LNCAP (cell line): ENCODE data around the gene ERBIN.

Source experiments
- CTCF ChIP-seq: fragments of 450-650 bp; IDR thresholded peaks from 2 replicates; pipeline ENCODE4 v1.5.1; 2017; ENCODE audit warnings: mild to moderate bottlenecking

The ERBIN gene

GRCh38 chr5:65932676-65933075 lies 6.3 kb downstream of the ERBIN start:
- TF ChIP-seq CTCF, result no peak

DNA sequence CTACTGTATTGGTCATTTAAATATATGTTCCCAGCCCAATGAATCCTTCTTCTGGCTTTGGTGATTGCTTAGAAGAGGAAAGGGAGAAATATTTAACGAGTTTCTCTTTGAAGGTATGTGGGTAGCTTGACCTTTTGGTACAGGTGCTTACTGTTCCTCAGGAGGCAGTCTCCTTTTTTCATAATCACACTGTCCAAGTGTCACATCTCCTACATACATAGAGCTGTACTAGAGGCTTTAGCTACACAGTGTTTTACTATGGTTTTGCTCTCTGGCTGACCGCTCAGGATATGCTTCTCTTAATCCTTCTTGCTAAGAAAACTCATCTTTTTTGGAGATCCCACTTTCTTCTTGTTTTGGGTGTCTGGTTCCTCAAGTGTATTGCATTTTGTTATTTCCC lies 6.9 kb downstream of the ERBIN start:
- TF ChIP-seq CTCF, result no peak

- no peak for TF ChIP-seq CTCF
Measured at GRCh38 chr5:65938256-65938655, 11.9 kb downstream of the ERBIN start.

DNA sequence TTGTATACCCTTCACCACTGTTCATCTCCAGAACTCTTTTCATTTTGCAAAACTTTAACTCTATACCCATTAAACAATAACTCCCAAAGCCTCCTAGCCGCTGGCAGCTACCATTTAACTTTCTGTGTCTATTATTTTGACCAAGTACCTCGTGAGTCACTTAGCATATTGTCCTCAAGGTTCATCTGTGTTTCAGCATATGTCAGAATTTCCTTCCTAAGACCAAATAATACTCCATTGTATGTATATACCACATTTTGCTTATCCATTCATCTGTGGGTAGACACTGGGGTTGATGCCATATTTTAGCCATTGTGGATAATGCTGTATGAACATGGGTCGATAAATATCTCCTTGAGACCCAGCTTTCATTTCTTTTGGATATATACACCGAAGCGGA lies 17.4 kb downstream of the ERBIN start:
- no peak for TF ChIP-seq CTCF

GRCh38 chr5:65946198-65946745 lies 19.9 kb downstream of the ERBIN start:
- no peak for TF ChIP-seq CTCF

DNA sequence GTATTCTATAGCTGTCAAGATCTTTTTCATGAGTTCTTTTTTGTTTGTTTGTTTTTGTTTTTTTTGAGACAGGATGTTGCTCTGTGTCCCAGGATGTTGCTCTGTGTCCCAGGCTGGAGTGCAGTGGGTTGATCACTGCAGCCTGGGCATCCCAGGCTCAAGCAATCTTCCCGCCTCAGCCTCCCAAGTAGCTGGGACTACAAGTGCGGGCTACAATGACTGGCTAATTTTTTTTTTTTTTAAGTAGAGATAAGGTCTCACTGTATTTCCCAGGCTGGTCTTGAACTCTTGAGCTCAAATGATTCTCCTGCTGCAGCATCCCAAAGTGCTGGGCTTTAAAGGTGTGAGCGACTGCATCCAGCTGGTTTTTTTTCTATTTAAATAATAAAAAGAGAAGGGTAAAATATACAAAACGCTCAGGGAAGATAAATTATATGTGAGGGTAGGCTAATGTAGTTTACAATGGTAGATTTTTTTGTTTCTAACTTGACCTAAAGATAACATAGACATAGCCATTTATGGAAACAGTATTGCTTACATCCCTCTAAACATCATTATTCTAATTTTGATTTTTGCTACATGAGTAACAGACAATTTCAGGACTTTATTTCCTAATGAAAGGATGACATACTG lies 21.9 kb downstream of the ERBIN start:
- TF ChIP-seq CTCF, result no peak

DNA sequence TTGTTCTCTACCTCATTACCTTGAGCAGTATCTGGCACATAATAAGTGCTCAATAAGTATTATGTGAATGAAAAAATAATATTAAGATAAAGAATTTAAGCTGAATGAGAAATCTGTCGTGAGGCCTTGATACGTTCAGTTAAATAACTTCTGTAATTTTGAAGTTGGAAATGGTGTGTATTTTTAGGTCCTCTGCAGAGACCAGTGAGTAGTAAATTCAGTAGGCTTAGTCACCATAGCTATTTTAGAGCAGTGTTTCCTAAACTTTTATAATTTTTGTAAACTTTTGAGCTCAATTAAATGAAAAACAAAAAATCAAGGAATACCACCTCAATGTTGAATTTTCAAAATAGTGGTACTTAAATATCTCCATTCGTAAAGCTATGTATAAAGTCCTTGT lies 25.0 kb downstream of the ERBIN start:
- no peak for TF ChIP-seq CTCF

DNA sequence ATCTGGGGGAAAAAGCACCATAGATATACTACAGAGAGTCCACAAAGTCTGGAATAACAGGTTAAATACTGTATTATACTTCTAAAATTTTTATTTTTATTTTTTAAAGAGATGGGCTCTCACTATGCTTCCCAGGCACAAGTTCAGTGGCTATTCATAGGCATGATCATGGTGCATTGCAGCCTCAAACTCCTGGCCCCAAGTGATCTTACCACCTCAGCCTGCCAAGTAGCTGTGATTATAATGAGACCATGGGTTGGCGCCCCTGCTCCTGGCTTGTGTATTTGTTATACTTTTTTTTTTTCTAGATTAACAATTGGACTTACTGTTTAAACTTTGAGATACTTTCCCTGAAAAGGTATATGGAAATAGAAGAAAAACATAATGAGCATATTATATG lies 25.9 kb downstream of the ERBIN start:
- TF ChIP-seq CTCF, result no peak
